HEK293 (cell line): ENCODE measurements around the gene CTBP1.

Experiments used
- CTCF ChIA-PET: fragments of 350-600 bp; formaldehyde crosslinking; extraction: SDS; loops from one replicate; lab custom pipeline; 2021; ENCODE audit warnings: antibody characterized with exemption; lab: Yijun Ruan, JAX
- POLR2A ChIA-PET: fragments of 300-600 bp; formaldehyde crosslinking; extraction: SDS; loops from one replicate; lab custom pipeline; 2020; ENCODE audit warnings: antibody characterized with exemption, inconsistent platforms; lab: Yijun Ruan, JAX
- H3K27ac ChIP-seq: fragments of 200-500 bp; sonication (Bioruptor generic); 2 replicates; pipeline ENCODE4 v1.5.1; 2014; ENCODE audit warnings: low read depth, low read length, control low read depth, inconsistent platforms; ENCODE audit errors: extremely low read depth
- H3K36me3 ChIP-seq, 2 experiments: fragments of 200-500 bp in 1 of 2; sonication (Bioruptor generic) in 1 of 2; 1 replicate in 1 of 2; 2 replicates in 1 of 2; pipeline ENCODE4 v1.5.1; 2014 to 2017; ENCODE audit warnings: inconsistent platforms in 2 of 2, low read length in 2 of 2; ENCODE audit not compliant: control insufficient read depth in 2 of 2, insufficient read depth in 1 of 2
- H3K4me1 ChIP-seq: fragments of 200-500 bp; sonication (Bioruptor generic); 2 replicates; pipeline ENCODE4 v1.5.1; 2014; ENCODE audit warnings: mild to moderate bottlenecking, low read length, inconsistent platforms; ENCODE audit not compliant: control insufficient read depth, insufficient read depth
- H3K4me3 ChIP-seq: 2 replicates; pipeline ENCODE4 v1.5.1; 2011; ENCODE audit warnings: low read depth, mild to moderate bottlenecking, control low read depth, low read length, moderate library complexity
- H3K9me3 ChIP-seq: fragments of 200-500 bp; sonication (Bioruptor generic); 2 replicates; pipeline ENCODE4 v1.5.1; 2014; ENCODE audit warnings: low read depth, low read length, inconsistent platforms; ENCODE audit not compliant: control insufficient read depth, insufficient read depth
- GFI1B ChIP-seq: fragments of 450-650 bp; formaldehyde crosslinking; IDR thresholded peaks from 2 replicates; pipeline ENCODE4 v1.5.1; 2016; ENCODE audit warnings: missing biosample characterization, missing genetic modification characterization
- KLF10 ChIP-seq: fragments of 450-650 bp; IDR thresholded peaks from 2 replicates; pipeline ENCODE4 v1.5.1; 2018; ENCODE audit warnings: missing biosample characterization, mild to moderate bottlenecking, missing genetic modification characterization
- PRDM1 ChIP-seq: fragments of 450-650 bp; formaldehyde crosslinking; IDR thresholded peaks from 2 replicates; pipeline ENCODE4; 2016; ENCODE audit warnings: missing biosample characterization, missing genetic modification characterization
- YY2 ChIP-seq: fragments of 450-650 bp; formaldehyde crosslinking; IDR thresholded peaks from 2 replicates; pipeline ENCODE4 v1.5.1; 2016; ENCODE audit warnings: missing biosample characterization, missing genetic modification characterization
- ZEB2 ChIP-seq: fragments of 450-650 bp; formaldehyde crosslinking; IDR thresholded peaks from 2 replicates; pipeline ENCODE4 v1.5.1; 2016; ENCODE audit warnings: missing biosample characterization, missing genetic modification characterization
- ZNF155 ChIP-seq: fragments of 450-650 bp; formaldehyde crosslinking; IDR thresholded peaks from 2 replicates; pipeline ENCODE4 v1.5.1; 2016; ENCODE audit warnings: missing biosample characterization, missing genetic modification characterization
- ZNF211 ChIP-seq: fragments of 450-650 bp; formaldehyde crosslinking; IDR thresholded peaks from 2 replicates; pipeline ENCODE4 v1.5.1; 2016; ENCODE audit warnings: low read depth, missing biosample characterization, missing genetic modification characterization
- ZNF223 ChIP-seq: fragments of 450-650 bp; formaldehyde crosslinking; IDR thresholded peaks from 2 replicates; pipeline ENCODE4 v1.5.1; 2016; ENCODE audit warnings: missing biosample characterization, missing genetic modification characterization
- ZNF433 ChIP-seq: fragments of 450-650 bp; formaldehyde crosslinking; IDR thresholded peaks from 2 replicates; pipeline ENCODE4 v1.5.1; 2016; ENCODE audit warnings: missing biosample characterization, missing genetic modification characterization, low read depth
- ZNF449 ChIP-seq: fragments of 450-650 bp; formaldehyde crosslinking; IDR thresholded peaks from 2 replicates; pipeline ENCODE4 v1.5.1; 2017; ENCODE audit warnings: missing biosample characterization, mild to moderate bottlenecking, missing genetic modification characterization, moderate library complexity
- ZNF530 ChIP-seq: fragments of 450-650 bp; formaldehyde crosslinking; IDR thresholded peaks from 2 replicates; pipeline ENCODE4 v1.5.1; 2016; ENCODE audit warnings: low read depth, missing biosample characterization, missing genetic modification characterization
- ZNF549 ChIP-seq: fragments of 450-650 bp; IDR thresholded peaks from 2 replicates; pipeline ENCODE4 v1.5.1; 2018; ENCODE audit warnings: missing biosample characterization, missing genetic modification characterization, mild to moderate bottlenecking, inconsistent platforms, moderate library complexity
- ZNF561 ChIP-seq: fragments of 450-650 bp; IDR thresholded peaks from 2 replicates; pipeline ENCODE4 v1.5.1; 2018; ENCODE audit warnings: missing biosample characterization, missing genetic modification characterization, borderline replicate concordance
- ZNF571 ChIP-seq: fragments of 450-650 bp; formaldehyde crosslinking; IDR thresholded peaks from 2 replicates; pipeline ENCODE4 v1.5.0; 2017; ENCODE audit warnings: missing biosample characterization, missing genetic modification characterization
- ZNF596 ChIP-seq: fragments of 450-650 bp; IDR thresholded peaks from 2 replicates; pipeline ENCODE4 v1.5.0; 2018; ENCODE audit warnings: missing biosample characterization, mild to moderate bottlenecking, missing genetic modification characterization, moderate library complexity
- ZNF610 ChIP-seq: fragments of 450-650 bp; formaldehyde crosslinking; IDR thresholded peaks from 2 replicates; pipeline ENCODE4 v1.5.1; 2016; ENCODE audit warnings: missing biosample characterization, missing genetic modification characterization, borderline replicate concordance
- ZNF626 ChIP-seq: fragments of 450-650 bp; sonication (Bioruptor Pico); formaldehyde crosslinking; IDR thresholded peaks from 2 replicates; pipeline ENCODE4 v1.5.1; 2018; ENCODE audit warnings: missing biosample characterization, missing genetic modification characterization, inconsistent platforms
- ZNF670 ChIP-seq: fragments of 450-650 bp; formaldehyde crosslinking; IDR thresholded peaks from 2 replicates; pipeline ENCODE4 v1.5.1; 2016; ENCODE audit warnings: missing biosample characterization, missing genetic modification characterization, low read depth
- ZNF792 ChIP-seq: fragments of 450-650 bp; formaldehyde crosslinking; IDR thresholded peaks from 2 replicates; pipeline ENCODE4 v1.5.1; 2016; ENCODE audit warnings: missing biosample characterization, missing genetic modification characterization
- TF ChIP-seq, protein P1 (sequence below): fragments of 450-650 bp; IDR thresholded peaks from 2 replicates; pipeline ENCODE4 v1.5.1; 2018; ENCODE audit warnings: missing biosample characterization, missing genetic modification characterization
- TF ChIP-seq, protein P2 (sequence below): fragments of 450-650 bp; formaldehyde crosslinking; IDR thresholded peaks from 2 replicates; pipeline ENCODE4 v1.5.1; 2016; ENCODE audit warnings: missing biosample characterization, missing genetic modification characterization
- TF ChIP-seq, protein P3 (sequence below): fragments of 450-650 bp; formaldehyde crosslinking; IDR thresholded peaks from 2 replicates; pipeline ENCODE4 v1.5.1; 2016; ENCODE audit warnings: missing biosample characterization, missing genetic modification characterization, borderline replicate concordance

CTBP1 gene

GRCh38 chr4:1205586-1206298, 43.2 kb downstream of the CTBP1 start:
- Histone ChIP-seq H3K36me3 (peaks cover 0 to 1% of the 10 kb centered on the region in 2 experiments; a peak in 1 of 3 replicates), H3K4me3 (no peak overlapping the region), H3K9me3 (no peaks in the 10 kb centered on the region), H3K4me1 (no peaks in the 10 kb centered on the region), H3K27ac (no peak overlapping the region)
- CTCF ChIA-PET: interaction anchor here (0.7 to 1.0 kb wide), 2 partner anchors 37 to 75 kb away, joined by 3 to 4 read pairs; no protein-coding TSS in a partner anchor
- POLR2A ChIA-PET: no interaction called here
- TF ChIP-seq, protein P1, sequence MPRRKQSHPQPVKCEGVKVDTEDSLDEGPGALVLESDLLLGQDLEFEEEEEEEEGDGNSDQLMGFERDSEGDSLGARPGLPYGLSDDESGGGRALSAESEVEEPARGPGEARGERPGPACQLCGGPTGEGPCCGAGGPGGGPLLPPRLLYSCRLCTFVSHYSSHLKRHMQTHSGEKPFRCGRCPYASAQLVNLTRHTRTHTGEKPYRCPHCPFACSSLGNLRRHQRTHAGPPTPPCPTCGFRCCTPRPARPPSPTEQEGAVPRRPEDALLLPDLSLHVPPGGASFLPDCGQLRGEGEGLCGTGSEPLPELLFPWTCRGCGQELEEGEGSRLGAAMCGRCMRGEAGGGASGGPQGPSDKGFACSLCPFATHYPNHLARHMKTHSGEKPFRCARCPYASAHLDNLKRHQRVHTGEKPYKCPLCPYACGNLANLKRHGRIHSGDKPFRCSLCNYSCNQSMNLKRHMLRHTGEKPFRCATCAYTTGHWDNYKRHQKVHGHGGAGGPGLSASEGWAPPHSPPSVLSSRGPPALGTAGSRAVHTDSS (tag by site-specific recombination): no peak
- TF ChIP-seq ZNF433 (no peak), ZNF530 (tag by site-specific recombination) (no peak), ZNF223 (tag by site-specific recombination) (no peak), ZNF626 (no peak), ZNF449 (no peak)

DNA sequence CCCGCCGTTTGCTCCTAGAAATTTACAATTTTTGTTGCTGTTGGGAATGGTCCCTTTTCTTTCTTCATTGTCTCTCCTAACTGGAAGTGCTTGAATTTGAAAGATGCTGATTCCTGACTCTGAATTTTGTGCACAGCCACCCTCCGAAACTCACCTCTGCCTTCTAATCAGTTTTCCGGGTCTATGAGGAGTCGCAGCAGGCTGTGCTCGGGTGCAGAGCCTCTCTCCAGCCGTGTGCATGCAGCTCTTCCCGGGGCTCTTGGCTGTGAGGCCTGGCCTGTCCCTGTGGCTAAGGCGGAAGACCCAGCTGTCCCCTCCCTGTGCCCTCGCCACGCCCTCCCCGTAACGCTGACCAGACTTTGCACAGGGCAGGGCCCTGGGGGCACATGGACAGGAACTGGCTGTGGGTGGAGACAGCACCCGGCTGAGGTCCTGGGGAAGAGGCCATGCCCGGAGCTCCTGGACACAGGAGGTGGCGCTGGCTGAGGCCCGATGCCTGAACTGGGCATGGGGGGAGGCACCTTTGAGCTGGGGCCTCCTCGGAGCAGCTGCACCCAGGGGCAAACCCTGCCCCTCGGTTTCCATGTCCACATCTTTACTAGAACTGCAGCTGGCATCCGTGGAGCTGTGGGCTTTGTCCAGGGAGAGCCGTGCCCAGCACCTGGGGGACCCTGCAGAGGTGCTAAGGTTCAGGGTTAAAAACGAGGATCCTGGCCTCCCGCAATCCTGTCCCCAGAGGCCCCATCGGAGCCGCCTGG, 43.9 kb downstream of the CTBP1 start:
- Histone ChIP-seq H3K27ac (no peak overlapping the region), H3K4me3 (no peak overlapping the region), H3K4me1 (no peaks in the 10 kb centered on the region), H3K9me3 (no peaks in the 10 kb centered on the region), H3K36me3 (no peaks in the 10 kb centered on the region)
- TF ChIP-seq PRDM1 (no peak), ZNF792 (tag by site-specific recombination) (no peak), KLF10 (tag by site-specific recombination) (no peak), ZNF211 (tag by site-specific recombination) (no peak), YY2 (tag by site-specific recombination) (no peak)
- TF ChIP-seq, protein P2, sequence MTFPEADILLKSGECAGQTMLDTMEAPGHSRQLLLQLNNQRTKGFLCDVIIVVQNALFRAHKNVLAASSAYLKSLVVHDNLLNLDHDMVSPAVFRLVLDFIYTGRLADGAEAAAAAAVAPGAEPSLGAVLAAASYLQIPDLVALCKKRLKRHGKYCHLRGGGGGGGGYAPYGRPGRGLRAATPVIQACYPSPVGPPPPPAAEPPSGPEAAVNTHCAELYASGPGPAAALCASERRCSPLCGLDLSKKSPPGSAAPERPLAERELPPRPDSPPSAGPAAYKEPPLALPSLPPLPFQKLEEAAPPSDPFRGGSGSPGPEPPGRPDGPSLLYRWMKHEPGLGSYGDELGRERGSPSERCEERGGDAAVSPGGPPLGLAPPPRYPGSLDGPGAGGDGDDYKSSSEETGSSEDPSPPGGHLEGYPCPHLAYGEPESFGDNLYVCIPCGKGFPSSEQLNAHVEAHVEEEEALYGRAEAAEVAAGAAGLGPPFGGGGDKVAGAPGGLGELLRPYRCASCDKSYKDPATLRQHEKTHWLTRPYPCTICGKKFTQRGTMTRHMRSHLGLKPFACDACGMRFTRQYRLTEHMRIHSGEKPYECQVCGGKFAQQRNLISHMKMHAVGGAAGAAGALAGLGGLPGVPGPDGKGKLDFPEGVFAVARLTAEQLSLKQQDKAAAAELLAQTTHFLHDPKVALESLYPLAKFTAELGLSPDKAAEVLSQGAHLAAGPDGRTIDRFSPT: no peak
- ChIA-PET POLR2A (no interaction called here), CTCF (interaction anchor here (1.0 kb wide), 1 partner anchor 74 kb away, joined by 3 read pairs; no protein-coding TSS in a partner anchor)

GRCh38 chr4:1204286-1204827, 44.6 kb downstream of the CTBP1 start:
- Histone ChIP-seq H3K4me3 (no peak overlapping the region), H3K27ac (no peak overlapping the region), H3K36me3 (no peaks in the 10 kb centered on the region), H3K4me1 (no peaks in the 10 kb centered on the region), H3K9me3 (no peaks in the 10 kb centered on the region)
- ChIA-PET POLR2A (no interaction called here), CTCF (no interaction called here)
- TF ChIP-seq ZNF561 (tag by site-specific recombination): no peak
- TF ChIP-seq ZNF596 (tag by site-specific recombination): no peak
- no peak for TF ChIP-seq ZNF155 (tag by site-specific recombination)
- TF ChIP-seq ZEB2 (tag by site-specific recombination): no peak
- no peak for TF ChIP-seq ZNF571
- TF ChIP-seq ZNF549 (tag by site-specific recombination): no peak
- TF ChIP-seq, protein P3, sequence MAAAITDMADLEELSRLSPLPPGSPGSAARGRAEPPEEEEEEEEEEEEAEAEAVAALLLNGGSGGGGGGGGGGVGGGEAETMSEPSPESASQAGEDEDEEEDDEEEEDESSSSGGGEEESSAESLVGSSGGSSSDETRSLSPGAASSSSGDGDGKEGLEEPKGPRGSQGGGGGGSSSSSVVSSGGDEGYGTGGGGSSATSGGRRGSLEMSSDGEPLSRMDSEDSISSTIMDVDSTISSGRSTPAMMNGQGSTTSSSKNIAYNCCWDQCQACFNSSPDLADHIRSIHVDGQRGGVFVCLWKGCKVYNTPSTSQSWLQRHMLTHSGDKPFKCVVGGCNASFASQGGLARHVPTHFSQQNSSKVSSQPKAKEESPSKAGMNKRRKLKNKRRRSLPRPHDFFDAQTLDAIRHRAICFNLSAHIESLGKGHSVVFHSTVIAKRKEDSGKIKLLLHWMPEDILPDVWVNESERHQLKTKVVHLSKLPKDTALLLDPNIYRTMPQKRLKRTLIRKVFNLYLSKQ (tag by site-specific recombination): no peak
- no peak for TF ChIP-seq GFI1B
- no peak for TF ChIP-seq ZNF530 (tag by site-specific recombination)
- no peak for TF ChIP-seq ZNF610 (tag by site-specific recombination)
- TF ChIP-seq ZNF670 (tag by site-specific recombination): no peak
